Placental epithelial cell (primary cell): ENCODE results near the gene WNT5A. TPM values are rescaled to one million over a fixed set of nuclear protein-coding genes. Genes with fewer than 3 reads are reported as not detected.

Experiments
- total RNA-seq: library from RNA; depleted of rRNA; stranded (reverse); fragments of >200 nt; gene quantifications from 2 replicates; pipeline ENCODE4 v1.2.3, GENCODE V29; 2012

WNT5A gene
- 2,076 and 2,720 TPM in 2 replicates for total RNA-seq

DNA sequence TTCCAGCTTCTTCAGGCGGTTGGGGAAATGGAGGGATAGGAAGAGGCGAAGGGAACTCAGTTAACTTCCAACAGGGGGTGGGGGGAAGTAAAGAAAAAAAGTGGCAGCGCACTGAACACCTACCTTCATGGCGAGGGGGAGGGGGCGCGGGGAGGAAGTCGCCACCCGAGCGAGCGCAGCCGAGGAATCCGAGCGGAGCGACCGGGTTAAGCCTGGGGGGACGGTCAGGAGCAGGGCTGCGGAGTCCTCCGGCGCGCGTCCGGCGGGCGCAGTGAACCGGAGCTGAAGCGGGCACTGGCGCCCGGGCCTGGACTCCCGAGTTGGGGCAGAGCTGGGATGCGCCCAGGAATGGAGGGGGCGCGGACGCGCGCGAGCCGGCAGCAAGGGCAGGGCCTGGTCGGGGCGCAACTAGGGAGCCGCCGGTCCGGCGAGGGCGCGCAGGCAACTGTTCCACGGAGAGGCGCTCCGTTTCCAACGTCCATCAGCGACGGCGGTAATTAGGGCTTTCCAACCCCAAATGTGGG, at the start of gene WNT5A:
Gene WNT5A (minus strand): TSS at position 450 of the 524 bp plus-strand sequence. CDS start 321 bp downstream, at position 129.

